GM10266 (cell line): ENCODE data around the gene SORBS2.

Experiments used
- DNase-seq: peaks from one replicate; pipeline ENCODE4 v3.0.0; 2012; ENCODE audit errors: extremely low spot score
- CTCF ChIP-seq: IDR thresholded peaks from 2 replicates; pipeline ENCODE4 v1.5.1; 2012; ENCODE audit warnings: mild to moderate bottlenecking, low read depth; ENCODE audit not compliant: control insufficient read depth, insufficient read depth; ENCODE audit errors: missing control alignments

The SORBS2 gene

GRCh38 chr4:185780472-185780871 lies 31.5 kb downstream of the SORBS2 start:
- DNase-seq, result no peak
- no peak for TF ChIP-seq CTCF

- DNase-seq, result no peak
- TF ChIP-seq CTCF, result no peak
Measured at GRCh38 chr4:185779517-185779916, 32.5 kb downstream of the SORBS2 start.

- DNase-seq, result no peak
- TF ChIP-seq CTCF, result no peak
Measured at GRCh38 chr4:185778307-185778706, 33.7 kb downstream of the SORBS2 start.

GRCh38 chr4:185775792-185776555 lies 36.0 kb downstream of the SORBS2 start:
- no peak for TF ChIP-seq CTCF

GRCh38 chr4:185774845-185775680 lies 36.9 kb downstream of the SORBS2 start:
- DNase-seq, result no peak
- no peak for TF ChIP-seq CTCF

More at GRCh38 chr4:185775792-185776555, 36.0 kb downstream of the SORBS2 start:
- DNase-seq, result no peak

- no peak for TF ChIP-seq CTCF
- DNase-seq, result no peak
Measured at GRCh38 chr4:185774131-185774653, 37.8 kb downstream of the SORBS2 start.

- TF ChIP-seq CTCF, result no peak
- no peak for DNase-seq
Measured at GRCh38 chr4:185773419-185773818, 38.6 kb downstream of the SORBS2 start.
